Hematopoietic multipotent progenitor cell treated with erythropoietin and hydrocortisone succinate and interleukin-3 and kit ligand, for 8 days (in vitro differentiated cells): ENCODE measurements around the gene MPST.

Source experiments
- DNase-seq: peaks from one replicate; pipeline ENCODE4 v3.0.0-alpha.2; 2015

The MPST gene

DNA sequence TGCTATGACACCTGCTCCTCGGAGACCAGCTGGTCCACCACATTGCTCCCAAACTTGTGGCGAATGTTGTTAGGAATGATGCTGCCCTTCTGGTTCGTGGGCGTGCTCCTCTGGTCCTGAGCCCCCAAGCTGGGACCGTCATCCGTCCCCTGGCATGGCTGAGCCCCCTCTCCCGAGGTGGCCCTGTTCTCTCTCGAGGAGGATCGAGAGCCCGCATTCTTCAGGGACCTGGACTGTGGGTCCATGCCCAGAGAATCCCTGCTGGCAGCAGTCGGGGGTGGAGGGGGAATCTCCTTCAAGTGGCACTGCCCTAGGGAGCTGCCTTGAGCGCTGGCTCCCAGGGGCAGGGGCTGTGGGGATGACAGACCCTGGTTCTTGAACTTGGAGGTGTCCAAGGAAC, 17.7 kb upstream of the MPST start:
- DNase-seq, result no peak

- DNase-seq, result no peak
These were observed 16.9 kb upstream of the MPST start for GRCh38 chr22:37002633-37003032.

DNA sequence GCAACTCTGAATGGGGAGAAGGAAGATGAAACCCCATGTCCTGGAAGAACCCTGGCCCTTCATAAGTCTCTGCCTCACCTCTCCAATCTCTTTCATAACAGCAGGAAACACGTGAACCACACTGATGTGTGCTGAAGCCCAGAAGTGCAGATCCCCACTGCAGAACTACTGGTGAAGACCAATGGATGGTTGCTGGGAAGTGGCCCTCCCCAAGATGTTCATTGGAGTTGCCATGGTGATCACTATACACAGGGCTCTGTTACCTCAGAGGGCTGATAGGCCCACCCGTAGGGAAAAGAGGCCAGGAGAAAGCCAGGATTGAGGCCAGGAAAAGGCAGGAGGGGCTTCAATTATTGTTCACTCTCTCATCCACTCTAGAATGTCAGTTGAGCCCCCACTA, 11.9 kb upstream of the MPST start:
- DNase-seq, result no peak

DNA sequence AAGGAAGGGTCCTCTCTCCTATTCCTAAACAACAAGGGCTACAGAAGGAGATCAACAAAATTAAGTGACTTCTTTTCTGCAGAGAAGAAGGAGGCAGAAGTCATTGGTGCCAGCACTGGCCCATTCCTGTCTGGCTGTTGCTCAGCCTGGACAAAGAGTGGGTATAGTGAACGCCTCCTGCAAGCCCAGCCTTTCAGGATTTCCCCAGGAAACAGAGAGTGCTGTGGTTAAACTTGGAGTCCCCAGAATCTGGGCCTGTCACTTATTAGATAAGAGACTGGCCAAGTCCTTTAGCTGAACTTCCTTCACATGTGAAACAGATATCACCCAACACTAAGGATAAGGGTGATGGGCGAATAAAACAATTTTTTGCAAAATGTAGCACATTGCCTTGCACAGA, 11.2 kb upstream of the MPST start:
- DNase-seq, result peak; percentile 64

GRCh38 chr22:37009490-37009889, 10.1 kb upstream of the MPST start:
- DNase-seq, result no peak

GRCh38 chr22:37010174-37010573, 9.4 kb upstream of the MPST start:
- no peak for DNase-seq

GRCh38 chr22:37010976-37011375, 8.6 kb upstream of the MPST start:
- no peak for DNase-seq

DNA sequence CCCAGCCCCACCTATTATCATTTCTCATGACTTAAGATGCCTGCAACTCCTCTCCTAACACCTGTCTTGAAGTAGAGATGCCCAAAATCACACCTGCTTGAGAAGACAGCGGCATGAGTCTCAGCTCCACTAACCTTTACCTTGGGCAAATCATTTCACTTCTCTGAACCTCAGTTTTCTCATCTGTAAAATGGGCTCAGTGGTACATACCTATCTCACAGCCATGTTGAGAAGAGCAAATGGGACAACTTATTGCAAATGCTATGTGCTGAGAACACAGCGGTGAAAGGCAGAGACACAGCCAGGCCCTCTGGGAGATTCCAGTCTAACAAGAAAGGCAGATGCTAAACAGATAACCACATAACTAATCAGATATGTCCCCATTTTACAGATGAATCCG, 8.1 kb upstream of the MPST start:
- DNase-seq, result no peak

GRCh38 chr22:37012262-37012904, 7.2 kb upstream of the MPST start:
- no peak for DNase-seq

DNA sequence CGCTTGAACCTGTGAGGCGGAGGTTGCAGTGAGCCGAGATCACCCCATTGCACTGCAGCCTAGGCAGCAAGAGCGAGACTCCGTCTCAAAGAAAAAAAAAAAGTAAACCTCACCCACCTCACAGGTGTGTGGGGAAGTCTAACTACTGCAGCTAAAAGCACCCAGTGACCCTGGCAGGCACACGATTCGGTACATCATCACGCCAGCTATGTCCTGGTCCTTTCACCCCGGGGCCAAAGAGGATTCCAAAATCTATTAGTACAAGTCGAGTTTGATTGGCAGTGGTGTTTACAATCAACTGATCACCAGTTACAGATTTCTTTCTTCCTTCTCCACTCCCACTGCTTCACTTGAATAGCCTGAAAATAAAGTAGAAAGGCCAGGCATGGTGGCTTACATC, 6.6 kb upstream of the MPST start:
- DNase-seq, result no peak

GRCh38 chr22:37014415-37014806, 5.1 kb upstream of the MPST start:
- no peak for DNase-seq

- DNase-seq, result no peak
These were observed 4.5 kb upstream of the MPST start for GRCh38 chr22:37014835-37015586.

- no peak for DNase-seq
These were observed 4.0 kb upstream of the MPST start for GRCh38 chr22:37015587-37015878.

- DNase-seq, result peak; percentile 69
These were observed 3.2 kb upstream of the MPST start for GRCh38 chr22:37016134-37016910.

DNA sequence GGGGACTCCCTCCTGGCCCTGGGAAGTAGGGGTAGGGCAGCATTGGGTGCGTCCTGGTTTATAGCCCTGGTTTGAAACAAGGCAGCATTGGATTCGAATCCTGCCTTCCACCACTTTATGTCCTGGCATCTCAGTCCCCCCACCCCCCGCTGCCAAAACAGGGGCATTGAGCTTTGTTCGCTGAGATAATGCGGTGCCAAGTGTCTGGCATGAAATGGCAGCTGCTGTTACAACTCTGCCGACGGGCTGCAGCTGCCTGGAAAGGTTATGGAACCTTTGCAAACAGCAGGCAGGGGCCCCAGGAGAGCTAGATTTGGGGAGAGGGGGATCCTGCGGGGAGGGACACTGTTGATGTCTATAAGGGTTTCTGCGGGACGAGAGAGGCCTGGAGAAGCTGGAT, 2.2 kb upstream of the MPST start:
- no peak for DNase-seq

- DNase-seq, result no peak
These were observed 1.3 kb upstream of the MPST start for GRCh38 chr22:37018086-37018814.

GRCh38 chr22:37018815-37019308, 680 bp upstream of the MPST start:
- no peak for DNase-seq

- DNase-seq, result peak; percentile 78
These were observed 594 bp downstream of the MPST start for GRCh38 chr22:37020192-37020479.

DNA sequence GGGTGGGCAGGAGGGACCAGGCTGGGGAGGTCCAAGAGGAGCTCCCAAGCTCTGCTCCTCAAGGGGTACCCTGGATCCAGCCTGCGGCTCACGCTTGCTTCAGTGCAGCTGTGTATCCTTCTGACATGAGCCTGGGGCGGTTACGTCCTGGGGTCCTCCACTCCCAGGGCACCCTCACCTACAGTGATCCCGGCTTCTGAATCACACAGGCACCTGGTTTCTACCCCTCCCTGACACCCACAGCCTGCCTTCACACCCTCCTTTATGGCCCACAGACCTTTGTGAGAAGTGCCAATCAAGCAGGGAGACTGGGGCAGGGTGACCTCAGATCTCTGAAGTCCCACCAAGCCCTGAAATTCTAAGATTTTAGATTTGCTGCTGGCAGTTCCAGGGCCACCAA, 1.5 kb downstream of the MPST start:
- no peak for DNase-seq

- DNase-seq, result peak; percentile 81
These were observed 2.4 kb downstream of the MPST start for GRCh38 chr22:37021710-37022482.

- DNase-seq, result no peak
These were observed 3.2 kb downstream of the MPST start for GRCh38 chr22:37022483-37023337.
